A673 (cell line): ENCODE data around the gene LTB4R. TPM values are rescaled to one million over a fixed set of nuclear protein-coding genes. Genes with fewer than 3 reads are reported as not detected.

Experiments used
- BruUV-seq: library from RNA; stranded (reverse); fragments of 400-500 nt; replicated peaks from 2 replicates; lab custom pipeline; 2021; lab: Mats Ljungman, UMichigan
- CTCF ChIA-PET: fragments of 300-600 bp; sonication (Branson Sonifier 250); formaldehyde crosslinking; loops from one replicate; lab custom pipeline; 2022; ENCODE audit warnings: antibody characterized with exemption; lab: Charles Lee
- POLR2A ChIA-PET: fragments of 300-600 bp; sonication (Branson Sonifier 250); formaldehyde crosslinking; loops from one replicate; lab custom pipeline; 2022; ENCODE audit warnings: antibody characterized with exemption; ENCODE audit not compliant: low non-redundant PET; lab: Charles Lee
- DNase-seq: peaks from one replicate; pipeline ENCODE4 v3.0.0-alpha.2; 2015; ENCODE audit warnings: low spot score
- H3K27ac ChIP-seq: fragments of 200-600 bp; sonication (generic); 2 replicates; pipeline ENCODE4 v1.5.1; 2016; ENCODE audit warnings: mixed run types, low read depth, mild to moderate bottlenecking, mixed read lengths, antibody characterized with exemption, low read length; ENCODE audit not compliant: poor library complexity, severe bottlenecking
- H3K27me3 ChIP-seq: fragments of 200-600 bp; sonication (generic); replicated peaks from 2 replicates; pipeline ENCODE4 v1.6.1; 2017; ENCODE audit warnings: mixed run types, low read depth, mild to moderate bottlenecking, mixed read lengths, antibody characterized with exemption, low read length; ENCODE audit not compliant: insufficient read depth, poor library complexity
- H3K36me3 ChIP-seq: fragments of 200-600 bp; sonication (generic); 2 replicates; pipeline ENCODE4 v1.6.1; 2016; ENCODE audit warnings: mixed run types, mild to moderate bottlenecking, mixed read lengths, antibody characterized with exemption, low read length; ENCODE audit not compliant: insufficient read depth, poor library complexity, severe bottlenecking
- H3K4me1 ChIP-seq: fragments of 200-600 bp; sonication (generic); 2 replicates; pipeline ENCODE4 v1.6.1; 2017; ENCODE audit warnings: mixed run types, mild to moderate bottlenecking, mixed read lengths, antibody characterized with exemption, low read length; ENCODE audit not compliant: insufficient read depth, poor library complexity, severe bottlenecking
- H3K4me3 ChIP-seq: fragments of 200-600 bp; sonication (generic); 2 replicates; pipeline ENCODE4 v1.5.1; 2016; ENCODE audit warnings: low read depth, mixed run types, mild to moderate bottlenecking, mixed read lengths, low read length; ENCODE audit not compliant: poor library complexity, severe bottlenecking
- H3K9me3 ChIP-seq: fragments of 200-600 bp; sonication (generic); 2 replicates; pipeline ENCODE4 v1.6.1; 2016; ENCODE audit warnings: mixed run types, low read depth, mild to moderate bottlenecking, mixed read lengths, antibody characterized with exemption, low read length; ENCODE audit not compliant: poor library complexity, severe bottlenecking
- EZH2 ChIP-seq: fragments of 200-600 bp; sonication (generic); IDR thresholded peaks from 2 replicates; pipeline ENCODE4 v1.6.1; 2017; ENCODE audit warnings: borderline replicate concordance, low read depth, mild to moderate bottlenecking, mixed read lengths, antibody characterized with exemption, low read length; ENCODE audit not compliant: poor library complexity, severe bottlenecking
- intact Hi-C: fragments of 100-400 bp; cut with micrococcal nuclease; formaldehyde crosslinking; loops from one replicate; pipeline ENCODE4 v1.10.0; 2022; ENCODE audit not compliant: unreplicated experiment
- total RNA-seq: library from RNA; stranded (reverse); gene quantifications from 2 replicates; pipeline ENCODE4 v1.2.3, GENCODE V29; 2021
- TF ChIP-seq, protein P1 (sequence below): fragments of 300-800, 200-600 bp; sonication (generic); conservative IDR thresholded peaks from 2 replicates; pipeline ENCODE4 v1.5.1; 2017; ENCODE audit warnings: low read depth, mild to moderate bottlenecking, antibody characterized with exemption, low read length, moderate library complexity, mixed read lengths

LTB4R gene
- total RNA-seq, 1 experiment from 2014 or later = 6.6 TPM

GRCh38 chr14:24323341-24323740 is 12.0 kb downstream of the LTB4R start:
- ChIA-PET CTCF (no interaction called here), POLR2A (no interaction called here)
- H3K4me1 ChIP-seq = no peaks in the 10 kb centered on the region
- no TSS peak for BruUV-seq
- no peak overlapping the region for H3K27ac ChIP-seq
- intact Hi-C loops = no loop called here
- H3K4me3 ChIP-seq = no peak overlapping the region
- no peak for DNase-seq
- H3K9me3 ChIP-seq = no peaks in the 10 kb centered on the region
- H3K36me3 ChIP-seq = no peaks in the 10 kb centered on the region
- H3K27me3 ChIP-seq = no peaks in the 10 kb centered on the region
- TF ChIP-seq EZH2 = no peak
- TF ChIP-seq, protein P1, sequence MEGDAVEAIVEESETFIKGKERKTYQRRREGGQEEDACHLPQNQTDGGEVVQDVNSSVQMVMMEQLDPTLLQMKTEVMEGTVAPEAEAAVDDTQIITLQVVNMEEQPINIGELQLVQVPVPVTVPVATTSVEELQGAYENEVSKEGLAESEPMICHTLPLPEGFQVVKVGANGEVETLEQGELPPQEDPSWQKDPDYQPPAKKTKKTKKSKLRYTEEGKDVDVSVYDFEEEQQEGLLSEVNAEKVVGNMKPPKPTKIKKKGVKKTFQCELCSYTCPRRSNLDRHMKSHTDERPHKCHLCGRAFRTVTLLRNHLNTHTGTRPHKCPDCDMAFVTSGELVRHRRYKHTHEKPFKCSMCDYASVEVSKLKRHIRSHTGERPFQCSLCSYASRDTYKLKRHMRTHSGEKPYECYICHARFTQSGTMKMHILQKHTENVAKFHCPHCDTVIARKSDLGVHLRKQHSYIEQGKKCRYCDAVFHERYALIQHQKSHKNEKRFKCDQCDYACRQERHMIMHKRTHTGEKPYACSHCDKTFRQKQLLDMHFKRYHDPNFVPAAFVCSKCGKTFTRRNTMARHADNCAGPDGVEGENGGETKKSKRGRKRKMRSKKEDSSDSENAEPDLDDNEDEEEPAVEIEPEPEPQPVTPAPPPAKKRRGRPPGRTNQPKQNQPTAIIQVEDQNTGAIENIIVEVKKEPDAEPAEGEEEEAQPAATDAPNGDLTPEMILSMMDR = no peak

DNA sequence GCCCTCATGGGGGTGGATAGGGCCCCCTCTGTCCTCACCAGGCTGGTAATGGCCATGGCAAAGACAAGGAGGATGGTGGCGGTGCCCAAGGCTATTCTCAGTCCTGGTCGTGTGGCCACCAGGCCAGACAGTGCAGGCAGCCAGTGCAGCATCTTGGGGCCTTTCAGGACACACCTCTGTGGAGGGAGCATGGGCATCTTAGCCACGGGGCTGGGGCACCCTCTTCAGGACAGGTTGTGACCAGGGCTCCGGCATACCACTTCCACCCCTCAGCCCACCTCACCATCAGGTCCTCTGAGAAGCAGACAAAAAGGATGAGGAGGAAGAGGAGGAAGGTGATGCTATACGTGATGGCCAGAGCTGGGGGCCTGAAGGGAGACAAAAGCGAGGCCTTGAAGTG is 12.7 kb downstream of the LTB4R start:
- no peak for DNase-seq
- H3K36me3 ChIP-seq = no peaks in the 10 kb centered on the region
- no peak for TF ChIP-seq EZH2
- TF ChIP-seq, protein P1 = no peak
- H3K27ac ChIP-seq = no peak overlapping the region
- CTCF ChIA-PET = no interaction called here
- intact Hi-C loops = no loop called here
- H3K4me1 ChIP-seq = no peaks in the 10 kb centered on the region
- H3K9me3 ChIP-seq = no peaks in the 10 kb centered on the region
- POLR2A ChIA-PET = no interaction called here
- no TSS peak for BruUV-seq
- no peak overlapping the region for H3K4me3 ChIP-seq
- H3K27me3 ChIP-seq = no peaks in the 10 kb centered on the region

DNA sequence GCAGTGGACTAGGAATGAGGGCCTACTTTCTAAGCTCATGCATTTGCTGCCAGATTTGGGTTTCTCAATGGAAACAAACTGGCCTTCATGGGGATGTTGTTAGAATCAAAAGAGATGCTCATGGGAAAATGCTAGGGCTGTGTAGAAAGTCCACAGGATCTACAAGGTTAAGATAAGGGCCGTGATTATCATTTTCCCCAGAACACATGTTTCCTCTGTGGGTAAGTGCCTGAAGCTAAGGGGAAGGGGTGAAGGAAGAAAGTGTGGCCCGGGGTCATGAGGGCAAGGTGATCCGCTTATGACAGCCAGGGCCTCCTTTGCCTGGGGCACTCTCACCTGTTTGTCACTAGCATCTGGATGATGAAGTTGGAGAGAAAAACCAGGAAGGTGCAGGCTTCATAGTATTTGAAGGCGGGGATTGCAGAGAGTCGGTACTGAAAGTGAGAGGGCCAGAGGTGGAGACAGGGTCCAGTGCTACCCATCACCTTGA is 13.8 kb downstream of the LTB4R start:
- BruUV-seq = no TSS peak
- ChIA-PET POLR2A (no interaction called here), CTCF (interaction anchor here (2.0 kb wide), 1 partner anchor 107 kb away, joined by 7 read pairs; no protein-coding TSS in a partner anchor)
- no peaks in the 10 kb centered on the region for H3K27me3 ChIP-seq
- no peak for TF ChIP-seq EZH2
- TF ChIP-seq, protein P1 = no peak
- DNase-seq = no peak
- intact Hi-C loops = no loop called here
- H3K4me1 ChIP-seq = no peaks in the 10 kb centered on the region
- H3K9me3 ChIP-seq = no peaks in the 10 kb centered on the region
- no peaks in the 10 kb centered on the region for H3K36me3 ChIP-seq
- H3K27ac ChIP-seq = no peak overlapping the region
- H3K4me3 ChIP-seq = no peak overlapping the region
